Erythroblast (primary cell): ENCODE data around the gene FDX1.

Experiments used
- GATA1 ChIP-seq: IDR thresholded peaks from 2 replicates; pipeline ENCODE4 v1.6.1; 2011; ENCODE audit warnings: low read depth, mild to moderate bottlenecking, control low read depth, low read length, moderate library complexity
- POLR2A ChIP-seq: IDR thresholded peaks from 2 replicates; pipeline ENCODE4 v1.6.1; 2011; ENCODE audit warnings: mild to moderate bottlenecking, low read length

DNA sequence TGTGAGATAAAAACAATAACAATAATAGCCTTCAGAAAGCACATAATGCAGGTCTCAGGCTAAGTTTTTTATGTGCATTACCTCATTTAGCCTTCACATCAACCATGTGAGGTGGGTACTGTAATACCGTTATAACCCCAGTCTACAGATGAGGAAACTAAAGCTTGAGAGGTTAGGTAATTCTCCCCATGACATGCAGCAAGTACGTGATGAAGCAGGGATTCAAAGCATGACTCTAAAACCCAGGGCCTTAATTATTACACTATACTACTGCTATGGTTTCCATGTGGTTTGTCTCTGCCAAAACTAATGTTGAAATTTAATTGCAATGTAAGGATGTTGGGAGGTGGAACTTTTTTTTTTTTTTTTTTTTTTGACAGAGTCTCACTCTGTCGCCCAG, 37.7 kb upstream of the FDX1 start:
- TF ChIP-seq POLR2A, result no peak
- no peak for TF ChIP-seq GATA1
